ENCODE measurements around the gene PHTF2.
A peak's percentile ranks its signal among the peaks of the same experiment; 100 is the strongest.

The PHTF2 gene

GRCh38 chr7:77931841-77932240 is 133.3 kb downstream of the PHTF2 start:
- DNase-seq (ENCODE audit: low spot score): no peak

- DNase-seq (ENCODE audit: low spot score): no peak
Measured at GRCh38 chr7:77933394-77933793, 134.8 kb downstream of the PHTF2 start.

- no peak for DNase-seq (ENCODE audit: low spot score)
Measured at GRCh38 chr7:77935652-77936348, 137.2 kb downstream of the PHTF2 start.

- peak; percentile 19 for DNase-seq (ENCODE audit: low spot score)
Measured at GRCh38 chr7:77940647-77941046, 142.1 kb downstream of the PHTF2 start.

- no peak for DNase-seq (ENCODE audit: low spot score)
Measured at GRCh38 chr7:77942431-77942830, 143.9 kb downstream of the PHTF2 start.

GRCh38 chr7:77944183-77945182 is 145.9 kb downstream of the PHTF2 start:
- no peak for DNase-seq (ENCODE audit: low spot score)

GRCh38 chr7:77950548-77950947 is 152.0 kb downstream of the PHTF2 start:
- no peak for DNase-seq (ENCODE audit: low spot score)

GRCh38 chr7:77954773-77955555 is 156.4 kb downstream of the PHTF2 start:
- no peak for DNase-seq (ENCODE audit: low spot score)

- no peak for DNase-seq (ENCODE audit: low spot score)
Measured at GRCh38 chr7:77958436-77958835, 159.9 kb downstream of the PHTF2 start.

- no peak for DNase-seq (ENCODE audit: low spot score)
Measured at GRCh38 chr7:77959080-77959479, 160.5 kb downstream of the PHTF2 start.

GRCh38 chr7:77960336-77960735 is 161.8 kb downstream of the PHTF2 start:
- DNase-seq (ENCODE audit: low spot score): no peak

GRCh38 chr7:77967429-77967828 is 168.9 kb downstream of the PHTF2 start:
- no peak for DNase-seq (ENCODE audit: low spot score)

GRCh38 chr7:77971726-77972125 is 173.2 kb downstream of the PHTF2 start:
- DNase-seq (ENCODE audit: low spot score): no peak

GRCh38 chr7:77975672-77976480 is 177.3 kb downstream of the PHTF2 start:
- DNase-seq (ENCODE audit: low spot score): no peak

GRCh38 chr7:77979219-77979618 is 180.6 kb downstream of the PHTF2 start:
- DNase-seq (ENCODE audit: low spot score): no peak

GRCh38 chr7:77980087-77980713 is 181.6 kb downstream of the PHTF2 start:
- no peak for DNase-seq (ENCODE audit: low spot score)

GRCh38 chr7:77982926-77983550 is 184.5 kb downstream of the PHTF2 start:
- no peak for DNase-seq (ENCODE audit: low spot score)

GRCh38 chr7:77983973-77984372 is 185.4 kb downstream of the PHTF2 start:
- DNase-seq (ENCODE audit: low spot score): no peak

- no peak for DNase-seq (ENCODE audit: low spot score)
Measured at GRCh38 chr7:77985232-77985973, 186.8 kb downstream of the PHTF2 start.

GRCh38 chr7:77985974-77986339 is 187.4 kb downstream of the PHTF2 start:
- DNase-seq (ENCODE audit: low spot score): no peak
